B cell (primary cell): ENCODE results near the gene RPTOR.

ENCODE experiments used
- CTCF ChIP-seq: fragments of 200-600 bp; IDR thresholded peaks from one replicate; pipeline ENCODE4 v1.8.0; 2022; ENCODE audit warnings: antibody characterized with exemption, mild to moderate bottlenecking
- EZH2 ChIP-seq: IDR thresholded peaks from 2 replicates; pipeline ENCODE4 v1.6.1; 2012; ENCODE audit warnings: borderline replicate concordance, low read depth, mild to moderate bottlenecking, moderate library complexity, low read length; ENCODE audit not compliant: insufficient read depth, poor library complexity, severe bottlenecking

DNA sequence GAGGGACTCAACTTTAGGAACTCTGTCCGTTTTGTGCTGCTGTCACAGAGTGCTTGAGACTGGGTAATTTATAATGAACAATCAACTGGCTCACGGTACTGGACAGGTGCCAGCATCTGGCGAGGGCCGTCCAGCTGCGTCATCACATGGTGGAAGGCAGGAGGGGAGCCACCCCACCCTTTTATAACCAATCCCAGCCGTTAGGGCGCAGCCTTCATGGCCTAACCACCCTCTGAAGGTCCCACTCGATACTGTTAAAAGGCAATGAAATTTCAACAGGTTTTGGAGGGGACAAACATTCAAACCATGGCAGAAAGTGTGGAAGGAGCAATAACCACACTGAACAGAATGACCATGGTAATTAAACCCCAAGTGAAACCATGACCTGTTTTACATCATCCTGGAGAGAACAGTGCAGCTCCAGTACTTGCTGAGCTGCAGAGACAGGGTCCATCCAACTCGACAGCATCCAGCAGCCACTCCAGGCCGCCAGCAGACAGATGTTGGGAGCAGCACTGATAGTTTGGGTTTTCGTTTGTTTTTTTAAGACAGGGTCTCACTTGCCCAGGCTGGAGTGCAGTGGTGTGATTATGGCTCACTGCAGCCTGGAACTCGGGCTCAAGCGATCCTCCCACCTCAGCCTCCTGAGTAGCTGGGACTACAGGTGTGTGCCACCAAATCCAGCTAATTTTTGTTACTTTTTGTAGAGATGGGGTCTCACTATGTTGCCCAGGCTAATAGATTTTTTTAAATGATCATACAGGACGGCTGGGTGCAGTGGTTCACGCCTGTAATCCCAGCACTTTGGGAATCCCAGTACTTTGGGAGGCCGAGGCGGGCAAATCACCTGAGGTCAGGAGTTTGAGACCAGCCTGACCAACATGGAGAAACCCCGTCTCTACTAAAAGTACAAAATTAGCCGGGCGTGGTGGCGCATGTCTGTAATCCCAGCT lies 458.0 kb downstream of the RPTOR start:
- TF ChIP-seq CTCF (no peak), EZH2 (no peak)
